ENCODE data around the gene POLE3. TPM values are rescaled to one million over a fixed set of nuclear protein-coding genes. Genes with fewer than 3 reads are reported as not detected.
"Not testable (repeated sequence)": the region's sequence is repeated elsewhere in the genome, so short reads cannot be mapped to it uniquely, and the experiment has no call there.

POLE3 gene
- total RNA-seq, 1 donor from 2014 or later, result 22.6 TPM

- no peak for ATAC-seq
Measured at GRCh38 chr9:113386571-113387393, 23.7 kb downstream of the POLE3 start.

GRCh38 chr9:113381909-113382411 lies 28.5 kb downstream of the POLE3 start:
- ATAC-seq, result no peak
- intact Hi-C loops (cut with DNase I), result no loop called here

More at GRCh38 chr9:113386571-113387393, 23.7 kb downstream of the POLE3 start:
- no peak for DNase-seq (ENCODE audit: missing footprints)
- intact Hi-C loops (cut with DNase I), result no loop called here

GRCh38 chr9:113381441-113381840 lies 29.0 kb downstream of the POLE3 start:
- ATAC-seq; DNase-seq (ENCODE audit: missing footprints); intact Hi-C loops (cut with DNase I): not testable (repeated sequence)

More at GRCh38 chr9:113381909-113382411, 28.5 kb downstream of the POLE3 start:
- DNase-seq (ENCODE audit: missing footprints), result no peak

GRCh38 chr9:113380869-113381378 lies 29.6 kb downstream of the POLE3 start:
- ATAC-seq (no peak), DNase-seq (ENCODE audit: missing footprints) (no peak)
- intact Hi-C loops (cut with DNase I), result no loop called here

GRCh38 chr9:113379829-113380210 lies 30.7 kb downstream of the POLE3 start:
- intact Hi-C loops (cut with DNase I); ATAC-seq; DNase-seq (ENCODE audit: missing footprints): not testable (repeated sequence)

GRCh38 chr9:113379094-113379828 lies 31.2 kb downstream of the POLE3 start:
- ATAC-seq; DNase-seq (ENCODE audit: missing footprints); intact Hi-C loops (cut with DNase I): not testable (repeated sequence)

- DNase-seq (ENCODE audit: missing footprints) (peak; percentile 85), ATAC-seq (peak; percentile 85)
- intact Hi-C loops (cut with DNase I), result no loop called here
Measured at GRCh38 chr9:113376634-113377567, 33.6 kb downstream of the POLE3 start, which contains the start of gene HDHD3. HDHD3 (minus strand) TSS chr9:113376986; CDS start chr9:113374354, 2,632 bp downstream.

GRCh38 chr9:113375057-113376023 lies 35.1 kb downstream of the POLE3 start:
- DNase-seq (ENCODE audit: missing footprints) (no peak), ATAC-seq (no peak)
- intact Hi-C loops (cut with DNase I), result no loop called here

- DNase-seq (ENCODE audit: missing footprints) (no peak), ATAC-seq (no peak)
- intact Hi-C loops (cut with DNase I), result no loop called here
Measured at GRCh38 chr9:113373676-113374392, 36.6 kb downstream of the POLE3 start.

GRCh38 chr9:113373256-113373655 lies 37.2 kb downstream of the POLE3 start:
- intact Hi-C loops (cut with DNase I), result no loop called here
- ATAC-seq (no peak), DNase-seq (ENCODE audit: missing footprints) (no peak)

GRCh38 chr9:113372059-113372458 lies 38.4 kb downstream of the POLE3 start:
- intact Hi-C loops (cut with DNase I), result no loop called here
- no peak for ATAC-seq
- DNase-seq (ENCODE audit: missing footprints), result no peak

GRCh38 chr9:113370806-113371325 lies 39.6 kb downstream of the POLE3 start:
- intact Hi-C loops (cut with DNase I), result no loop called here
- no peak for DNase-seq (ENCODE audit: missing footprints)
- no peak for ATAC-seq

- intact Hi-C loops (cut with DNase I), result no loop called here
Measured at GRCh38 chr9:113369855-113370140, 40.7 kb downstream of the POLE3 start.

GRCh38 chr9:113368982-113369854 lies 41.3 kb downstream of the POLE3 start:
- intact Hi-C loops (cut with DNase I), result no loop called here
- no peak for DNase-seq (ENCODE audit: missing footprints)

More at GRCh38 chr9:113369855-113370140, 40.7 kb downstream of the POLE3 start:
- no peak for DNase-seq (ENCODE audit: missing footprints)
- ATAC-seq, result no peak

GRCh38 chr9:113368348-113368981 lies 42.0 kb downstream of the POLE3 start:
- DNase-seq (ENCODE audit: missing footprints) (no peak), ATAC-seq (no peak)
- intact Hi-C loops (cut with DNase I), result no loop called here

More at GRCh38 chr9:113368982-113369854, 41.3 kb downstream of the POLE3 start:
- ATAC-seq, result no peak
